Measurements from ENCODE around the gene MTERF2.

DNA sequence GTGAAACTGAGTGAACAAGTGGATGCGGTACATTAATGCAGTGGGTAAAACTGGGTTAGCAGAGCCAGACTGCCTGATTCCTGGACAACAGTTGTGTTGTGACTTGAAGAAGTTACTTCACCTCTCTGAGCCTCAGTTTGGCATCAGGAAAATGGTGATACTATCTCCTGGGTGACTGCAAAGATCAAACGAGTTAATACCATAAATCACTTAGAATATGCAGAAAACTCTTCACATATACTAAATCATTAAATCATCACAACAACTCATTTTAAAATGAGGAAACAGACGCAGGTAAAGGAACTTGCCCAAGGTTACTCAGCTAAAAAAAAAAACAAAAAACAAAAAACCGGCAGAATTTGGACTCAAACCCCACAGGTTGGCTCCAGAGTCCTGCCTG is 811 bp downstream of the MTERF2 start:
- TF ChIP-seq, protein P1, sequence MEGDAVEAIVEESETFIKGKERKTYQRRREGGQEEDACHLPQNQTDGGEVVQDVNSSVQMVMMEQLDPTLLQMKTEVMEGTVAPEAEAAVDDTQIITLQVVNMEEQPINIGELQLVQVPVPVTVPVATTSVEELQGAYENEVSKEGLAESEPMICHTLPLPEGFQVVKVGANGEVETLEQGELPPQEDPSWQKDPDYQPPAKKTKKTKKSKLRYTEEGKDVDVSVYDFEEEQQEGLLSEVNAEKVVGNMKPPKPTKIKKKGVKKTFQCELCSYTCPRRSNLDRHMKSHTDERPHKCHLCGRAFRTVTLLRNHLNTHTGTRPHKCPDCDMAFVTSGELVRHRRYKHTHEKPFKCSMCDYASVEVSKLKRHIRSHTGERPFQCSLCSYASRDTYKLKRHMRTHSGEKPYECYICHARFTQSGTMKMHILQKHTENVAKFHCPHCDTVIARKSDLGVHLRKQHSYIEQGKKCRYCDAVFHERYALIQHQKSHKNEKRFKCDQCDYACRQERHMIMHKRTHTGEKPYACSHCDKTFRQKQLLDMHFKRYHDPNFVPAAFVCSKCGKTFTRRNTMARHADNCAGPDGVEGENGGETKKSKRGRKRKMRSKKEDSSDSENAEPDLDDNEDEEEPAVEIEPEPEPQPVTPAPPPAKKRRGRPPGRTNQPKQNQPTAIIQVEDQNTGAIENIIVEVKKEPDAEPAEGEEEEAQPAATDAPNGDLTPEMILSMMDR (IDR thresholded peaks at IDR 0.05): no peak
- no peak for TF ChIP-seq POLR2A (IDR thresholded peaks at IDR 0.05)

All from thyroid gland (tissue), 4 donors.